GM21717 (cell line): ENCODE results near the gene ARL2.
"Not testable (repeated sequence)": the region's sequence is repeated elsewhere in the genome, so short reads cannot be mapped to it uniquely, and the experiment has no call there.

Experiments used
- ATAC-seq: cut with Tn5 transposase; IDR thresholded peaks from one replicate; pipeline ENCODE4 v1.9.1; 2021; ENCODE audit warnings: mild to moderate bottlenecking, moderate library complexity; ENCODE audit not compliant: unreplicated experiment

Gene ARL2

DNA sequence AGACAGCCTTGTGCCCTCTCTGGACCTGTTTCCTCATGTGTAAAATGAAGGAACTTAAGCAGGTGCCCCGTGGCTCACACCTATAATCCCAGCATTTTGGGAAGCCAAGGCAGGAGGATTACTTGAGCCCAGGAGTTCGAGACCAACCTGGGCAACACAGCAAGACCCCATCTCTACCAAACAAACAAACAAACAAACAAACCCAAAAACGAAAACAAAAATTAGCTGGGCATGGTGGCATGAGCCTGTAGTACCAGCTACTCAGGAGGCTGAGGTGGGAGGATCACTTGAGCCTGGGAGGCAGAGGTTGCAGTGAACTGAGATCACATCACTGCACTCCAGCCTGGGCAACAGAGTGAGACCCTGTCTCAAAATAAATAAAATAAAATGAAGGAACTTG is 10.0 kb upstream of the ARL2 start:
- not testable (repeated sequence) for ATAC-seq

DNA sequence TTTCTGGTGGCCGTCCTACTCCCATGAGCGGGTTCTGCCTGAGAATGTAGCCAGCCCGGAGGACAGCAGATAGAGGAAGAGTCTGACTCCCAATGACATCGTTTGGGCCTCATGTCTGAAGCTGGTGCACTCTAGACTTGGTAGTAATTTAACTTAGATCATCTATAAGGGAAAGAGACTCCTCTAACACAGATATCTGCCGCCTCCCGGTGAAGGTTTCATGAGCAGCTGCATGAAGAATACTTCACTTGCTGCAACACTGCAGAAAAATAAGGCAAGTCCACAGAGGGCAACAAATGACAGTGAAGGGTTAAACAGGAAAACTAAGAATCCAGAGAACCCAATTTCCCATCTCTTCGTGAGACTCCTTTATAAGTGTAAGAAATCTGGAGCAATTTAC is 5.9 kb upstream of the ARL2 start:
- no peak for ATAC-seq

DNA sequence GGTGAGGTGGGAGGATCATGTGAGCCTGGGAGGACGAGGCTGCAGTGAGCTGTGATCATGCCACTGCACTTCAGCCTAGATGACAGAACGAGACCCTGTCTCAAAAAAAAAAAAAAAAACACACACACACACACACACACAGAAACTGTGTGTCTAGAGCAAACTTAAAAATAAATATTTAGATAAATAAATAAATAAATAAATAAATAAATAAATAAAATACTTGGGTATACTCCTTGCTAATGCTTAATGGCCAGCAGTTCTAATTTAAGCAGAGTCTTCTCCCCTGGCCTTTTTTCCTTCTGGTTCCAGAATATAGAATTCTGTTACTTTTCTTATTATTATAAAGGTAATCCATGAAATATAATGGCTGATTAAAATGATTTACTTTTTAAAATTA is 5.1 kb upstream of the ARL2 start:
- ATAC-seq: no peak

DNA sequence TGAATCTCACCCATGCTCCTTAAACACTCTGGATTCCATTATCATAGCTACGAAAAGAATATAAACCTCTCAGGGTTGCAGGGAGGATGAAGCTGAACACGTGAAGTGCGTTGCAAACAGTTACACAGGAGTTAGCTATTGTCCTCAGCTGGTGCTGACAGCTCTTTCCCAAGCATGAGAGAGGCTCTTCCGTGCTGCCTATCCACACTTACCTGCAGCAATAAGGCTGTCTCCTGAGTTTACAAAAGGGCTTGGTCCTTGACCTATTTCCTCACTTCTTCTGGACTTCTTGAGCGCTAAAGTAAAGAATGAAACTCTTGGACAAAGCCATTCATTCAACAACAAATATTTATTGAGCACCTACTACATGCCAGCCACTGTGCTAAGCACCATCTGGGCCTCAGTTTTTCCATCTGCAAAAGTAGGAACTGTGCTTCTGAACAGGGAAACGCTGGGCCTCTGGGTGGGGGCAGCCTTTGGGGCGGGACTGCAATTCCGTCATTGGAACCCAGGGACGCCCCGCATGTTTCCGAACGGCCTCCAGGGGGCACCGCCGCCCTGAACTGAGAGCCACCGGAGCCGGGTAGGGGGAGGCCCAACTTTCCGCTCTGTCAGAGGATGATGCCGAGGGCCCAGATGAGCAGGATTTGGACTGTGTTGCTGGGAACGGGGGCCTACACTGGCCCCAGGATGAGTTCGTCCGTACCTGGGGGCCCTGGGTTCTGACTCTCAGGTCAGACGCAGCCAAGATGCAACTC is 651 bp upstream of the ARL2 start:
- ATAC-seq: peak; percentile 76

DNA sequence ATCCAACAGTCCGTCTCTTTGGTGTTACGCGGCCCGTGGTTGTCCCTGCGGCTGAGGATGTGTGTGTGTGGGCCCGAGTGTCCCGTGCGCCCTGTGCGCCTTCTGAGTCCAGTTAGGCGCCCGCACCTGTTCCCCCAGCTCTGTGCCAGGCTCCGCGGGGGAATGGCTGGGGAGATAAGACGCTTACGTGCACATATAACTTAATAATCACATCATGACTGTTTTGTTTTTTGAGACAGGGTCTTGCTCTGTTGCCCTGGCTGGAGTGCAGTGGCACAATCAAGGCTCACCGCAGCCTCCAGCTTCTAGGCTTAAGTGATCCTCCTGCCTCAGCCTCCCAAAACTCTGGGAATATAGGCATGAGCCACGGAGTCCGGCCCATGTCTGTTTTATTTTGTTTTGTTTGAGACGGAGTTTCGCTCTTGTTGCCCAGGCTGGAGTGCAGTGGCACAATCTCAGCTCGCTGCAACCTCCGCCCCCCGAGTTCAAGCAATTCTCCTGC is 817 bp downstream of the ARL2 start:
- no peak for ATAC-seq

DNA sequence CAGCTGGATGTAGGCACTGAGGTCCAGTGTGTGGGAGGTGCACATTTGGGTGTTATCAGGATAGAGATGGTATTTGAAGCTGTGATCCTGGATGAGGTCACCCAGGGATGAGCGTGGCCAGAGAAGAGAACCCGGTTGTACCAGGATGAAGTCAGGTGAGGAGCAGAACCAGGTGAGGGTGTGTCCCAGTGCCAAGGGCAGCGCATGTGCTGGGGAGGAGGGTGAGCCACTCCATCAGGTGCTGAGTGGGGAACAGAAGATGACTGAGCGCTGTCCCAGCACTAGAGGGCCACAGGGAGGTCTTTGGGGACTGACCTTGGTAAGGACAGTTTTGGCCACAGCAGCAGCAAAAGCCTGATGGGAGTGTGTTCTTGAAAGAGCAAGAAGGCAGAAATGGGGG is 2.7 kb downstream of the ARL2 start:
- no peak for ATAC-seq

DNA sequence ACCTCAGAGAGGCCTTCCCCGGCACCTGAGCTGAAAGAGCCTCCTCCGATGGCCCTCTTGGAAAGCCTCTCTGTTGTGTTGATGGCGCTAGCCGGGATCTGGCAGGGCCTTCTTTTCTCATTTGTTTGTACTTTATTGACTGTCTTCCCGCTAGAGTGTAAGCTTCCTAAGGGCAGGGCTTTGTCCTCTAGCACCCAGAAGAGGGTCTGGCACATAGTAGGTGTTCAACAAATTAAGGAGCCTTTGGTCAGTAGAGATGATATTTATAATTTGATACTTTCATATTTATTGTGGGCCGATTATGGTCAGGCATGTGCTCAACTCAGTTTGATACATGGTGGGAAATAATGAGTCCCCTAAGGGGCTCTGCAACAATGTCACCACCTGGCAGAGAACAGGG is 4.0 kb downstream of the ARL2 start:
- ATAC-seq: no peak

DNA sequence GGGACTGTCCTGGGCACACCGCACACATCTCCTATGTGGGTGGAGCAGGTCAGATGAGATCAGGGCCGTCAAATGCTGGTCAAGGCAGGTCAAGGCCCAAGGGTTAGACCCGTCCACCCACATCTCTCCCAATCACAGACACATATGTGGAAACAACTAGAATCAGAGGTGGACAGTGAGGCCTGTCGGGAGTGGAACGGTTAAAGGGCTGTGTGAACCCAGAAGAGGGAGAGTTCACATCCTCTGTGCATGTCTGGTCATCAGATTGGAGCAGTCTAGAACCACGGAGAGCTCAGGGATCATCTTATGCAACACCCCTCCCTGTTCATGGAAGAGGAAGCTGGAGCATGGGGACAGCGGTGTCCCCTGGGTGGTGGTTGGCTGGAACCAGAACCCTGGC is 5.9 kb downstream of the ARL2 start:
- ATAC-seq: no peak

DNA sequence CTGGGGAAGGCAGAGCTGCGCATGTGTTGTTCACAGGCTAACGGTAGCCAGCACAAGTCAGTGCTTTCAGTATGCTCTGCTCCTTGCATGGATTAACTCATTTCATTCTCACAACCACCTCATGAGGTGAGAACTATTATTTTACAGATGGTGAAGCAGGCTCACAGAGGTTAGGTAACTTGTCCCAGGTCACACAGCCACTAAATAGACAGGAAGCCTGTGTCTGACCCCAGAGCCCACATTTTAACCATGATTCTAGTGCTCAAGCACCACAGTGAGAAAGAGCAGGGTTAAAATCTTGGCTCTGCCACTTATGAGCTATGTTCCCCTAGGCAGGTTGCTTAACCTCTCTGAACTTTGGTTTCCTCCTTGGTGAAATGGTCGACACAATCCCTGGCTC is 7.0 kb downstream of the ARL2 start:
- no peak for ATAC-seq

DNA sequence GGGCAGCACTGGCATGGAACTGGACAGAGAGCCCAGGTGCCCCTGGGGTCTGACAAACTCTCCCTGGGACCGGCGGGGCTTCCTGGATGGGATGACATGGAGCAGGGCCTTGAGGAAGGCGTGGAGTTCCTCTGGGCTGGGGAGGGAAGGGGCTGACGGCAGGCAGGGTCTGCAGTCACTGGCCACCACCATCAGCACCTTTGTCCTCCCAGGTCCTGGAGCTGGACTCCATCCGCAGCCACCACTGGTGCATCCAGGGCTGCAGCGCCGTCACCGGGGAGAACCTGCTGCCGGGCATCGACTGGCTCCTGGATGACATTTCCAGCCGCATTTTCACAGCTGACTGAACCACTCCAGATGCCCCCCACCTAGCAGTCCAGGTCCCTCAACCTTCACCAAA is 7.5 kb downstream of the ARL2 start:
- ATAC-seq: no peak

DNA sequence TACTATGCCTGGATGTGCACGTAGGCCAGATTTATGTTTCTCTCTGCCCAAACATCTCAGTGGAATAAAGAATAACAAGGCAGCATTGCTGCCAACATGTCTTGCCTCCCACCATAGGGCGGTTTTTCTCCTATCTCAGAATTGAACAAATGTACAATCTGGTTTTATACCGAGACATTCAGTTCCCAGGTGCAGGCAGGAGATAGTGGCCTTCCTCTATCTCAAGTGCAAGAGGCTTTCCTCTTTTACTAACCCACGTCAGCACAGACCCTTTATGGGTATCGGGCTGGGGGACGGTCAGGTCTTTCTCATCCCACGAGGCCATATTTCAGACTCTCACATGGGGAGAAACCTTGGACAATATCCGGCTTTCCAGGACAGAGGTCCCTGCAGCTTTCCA is 9.5 kb downstream of the ARL2 start:
- not testable (repeated sequence) for ATAC-seq

DNA sequence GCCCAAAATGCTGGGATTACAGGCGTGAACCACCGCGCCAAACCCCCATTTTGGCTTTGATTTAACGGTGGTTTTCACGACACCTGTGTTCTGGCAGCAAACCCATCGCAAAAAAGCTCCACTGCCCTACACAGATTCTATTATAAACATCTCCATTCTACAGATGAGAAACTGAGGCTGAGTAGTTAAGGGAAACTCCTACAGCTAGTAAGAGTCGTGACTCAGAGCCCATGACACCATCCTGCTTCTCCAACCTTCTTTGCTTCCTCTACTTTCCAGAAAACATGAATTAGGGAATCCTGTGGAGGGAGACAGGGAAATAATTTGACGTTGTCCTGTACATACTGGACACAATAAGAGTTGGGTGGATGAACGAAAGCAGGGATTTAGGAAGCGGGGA is 12.8 kb downstream of the ARL2 start:
- no peak for ATAC-seq

DNA sequence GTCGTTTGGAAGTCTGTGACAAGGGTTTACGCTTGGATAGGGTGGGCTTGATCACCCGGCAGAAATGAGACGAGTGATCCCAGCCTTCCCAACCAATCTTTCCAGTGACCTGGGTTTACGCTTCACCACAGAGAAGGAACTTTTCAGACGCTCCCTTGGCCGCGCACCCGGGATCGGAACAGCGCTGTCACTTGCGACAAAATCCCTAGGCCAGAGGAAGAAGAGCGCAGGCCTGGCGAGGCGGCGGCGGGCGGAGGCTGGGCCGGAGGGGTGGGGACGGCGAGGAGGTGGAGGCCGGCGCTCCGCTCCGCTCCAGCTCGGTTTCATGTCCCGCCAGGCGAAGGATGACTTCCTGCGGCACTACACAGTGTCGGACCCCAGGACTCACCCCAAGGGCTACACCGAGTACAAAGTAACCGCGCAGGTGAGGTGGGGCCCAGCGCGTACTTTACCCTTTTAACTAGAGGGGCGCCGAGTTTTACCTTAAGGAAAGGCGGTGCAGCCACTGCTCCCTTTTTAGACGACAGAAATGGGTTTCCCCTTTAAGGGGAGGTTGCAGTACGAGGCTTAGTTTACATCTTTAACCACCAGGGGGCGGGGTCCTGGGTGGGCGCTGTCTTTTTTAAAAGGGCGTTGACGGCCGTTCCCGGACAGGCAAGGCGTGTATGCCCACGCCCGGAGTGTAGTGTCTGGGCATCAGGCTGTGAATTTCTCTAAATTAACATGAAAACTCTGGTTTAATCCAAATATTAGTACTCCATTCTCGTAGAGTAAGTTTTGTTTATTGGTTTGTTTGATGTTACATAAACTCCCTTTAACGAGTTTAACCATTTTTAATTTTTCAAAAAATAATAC is 13.5 kb downstream of the ARL2 start, which contains the start of gene SNX15:
Gene SNX15 (plus strand): TSS at position 227 of the 855 bp plus-strand sequence. CDS start 99 bp downstream, at position 326.
- ATAC-seq: peak; percentile 76

DNA sequence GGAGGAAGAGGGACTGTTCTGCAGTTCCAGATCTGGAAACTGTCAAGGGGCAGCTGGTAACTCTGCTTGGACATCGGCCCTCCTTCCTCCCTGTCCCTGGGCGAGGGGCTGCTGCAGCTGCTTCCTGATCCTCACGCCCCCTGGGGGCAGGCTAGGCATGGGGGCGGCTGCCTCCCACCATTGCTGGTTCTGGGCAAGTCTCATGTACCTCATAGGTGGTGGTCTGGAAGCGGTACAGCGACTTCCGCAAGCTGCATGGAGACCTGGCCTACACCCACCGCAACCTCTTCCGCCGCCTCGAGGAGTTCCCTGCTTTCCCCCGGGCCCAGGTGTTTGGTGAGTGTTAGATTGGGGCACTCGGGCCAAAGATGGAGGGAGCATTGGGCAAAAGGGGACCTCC is 18.3 kb downstream of the ARL2 start:
- ATAC-seq: no peak

DNA sequence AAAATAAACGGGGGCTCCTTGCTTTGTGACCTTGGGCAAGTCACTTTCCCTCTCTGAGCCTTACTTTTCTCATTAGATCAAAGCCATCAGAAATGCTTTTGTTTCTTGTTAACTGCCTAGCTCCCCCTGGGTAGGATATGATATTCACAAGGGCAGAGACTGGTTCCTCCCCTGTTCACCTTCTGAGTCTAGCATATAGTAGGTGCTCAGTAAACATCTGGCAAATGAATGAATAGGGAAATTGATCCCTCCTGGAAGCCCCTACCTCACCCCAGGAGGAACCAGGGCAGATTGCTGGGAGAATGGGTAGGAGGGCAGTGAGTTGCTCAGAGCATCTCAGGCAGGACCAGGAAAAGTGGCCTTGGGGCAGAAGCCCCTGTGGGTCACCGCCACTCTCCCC is 20.5 kb downstream of the ARL2 start:
- no peak for ATAC-seq

DNA sequence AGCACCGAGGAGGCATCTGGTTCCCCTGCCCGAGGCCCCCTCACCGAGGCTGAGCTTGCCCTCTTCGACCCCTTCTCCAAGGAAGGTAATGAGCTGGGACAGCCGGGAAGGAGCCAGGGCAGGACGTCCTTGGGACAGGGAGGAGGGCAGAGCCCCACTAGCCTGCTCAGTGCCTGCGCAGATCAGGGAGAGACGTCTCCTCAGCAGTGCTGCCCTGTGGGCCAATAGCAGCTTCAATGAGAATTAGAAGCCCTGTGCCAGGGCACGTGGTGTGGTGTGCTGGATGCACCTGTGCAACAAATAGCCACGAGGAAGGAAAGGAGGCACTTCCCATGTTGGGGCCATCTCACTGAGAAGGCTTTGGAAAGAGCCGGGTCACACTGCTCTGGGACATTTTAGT is 21.6 kb downstream of the ARL2 start:
- no peak for ATAC-seq

DNA sequence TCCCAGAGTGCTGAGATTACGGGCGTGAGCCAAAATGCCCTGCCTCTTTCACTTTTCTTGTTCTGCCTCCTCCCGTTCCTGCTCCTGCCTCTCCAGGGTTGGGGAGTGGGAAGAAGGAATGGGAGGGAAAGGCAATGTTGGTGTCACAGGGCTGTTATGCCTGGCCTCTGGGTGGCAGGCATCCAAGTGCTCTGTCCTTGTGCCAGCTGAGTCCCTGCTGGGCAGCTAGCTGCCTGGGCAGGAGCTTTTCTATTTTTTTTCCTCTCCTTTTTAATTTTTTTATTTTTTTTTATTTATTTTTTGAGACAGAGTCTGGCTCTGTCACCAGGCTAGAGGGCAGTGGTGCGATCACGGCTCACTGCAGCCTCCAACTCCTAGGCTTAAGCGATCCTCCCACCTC is 23.0 kb downstream of the ARL2 start:
- no peak for ATAC-seq

DNA sequence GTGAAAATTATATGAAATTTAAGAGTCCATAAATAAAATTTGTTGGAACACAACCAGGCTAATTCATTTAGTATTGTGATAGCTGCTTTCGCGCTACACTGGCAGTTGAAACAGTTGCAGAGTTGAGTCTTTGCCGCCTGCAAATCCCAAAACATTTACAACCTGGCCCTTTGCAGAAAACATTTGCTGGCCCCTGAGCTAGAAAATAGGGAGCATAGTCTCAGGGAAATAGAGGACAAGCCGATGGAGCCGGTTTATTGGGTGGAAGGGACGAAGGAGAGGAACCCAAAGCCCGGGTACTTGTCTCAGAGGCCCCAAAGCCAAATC is 26.5 kb downstream of the ARL2 start:
- ATAC-seq: no peak

DNA sequence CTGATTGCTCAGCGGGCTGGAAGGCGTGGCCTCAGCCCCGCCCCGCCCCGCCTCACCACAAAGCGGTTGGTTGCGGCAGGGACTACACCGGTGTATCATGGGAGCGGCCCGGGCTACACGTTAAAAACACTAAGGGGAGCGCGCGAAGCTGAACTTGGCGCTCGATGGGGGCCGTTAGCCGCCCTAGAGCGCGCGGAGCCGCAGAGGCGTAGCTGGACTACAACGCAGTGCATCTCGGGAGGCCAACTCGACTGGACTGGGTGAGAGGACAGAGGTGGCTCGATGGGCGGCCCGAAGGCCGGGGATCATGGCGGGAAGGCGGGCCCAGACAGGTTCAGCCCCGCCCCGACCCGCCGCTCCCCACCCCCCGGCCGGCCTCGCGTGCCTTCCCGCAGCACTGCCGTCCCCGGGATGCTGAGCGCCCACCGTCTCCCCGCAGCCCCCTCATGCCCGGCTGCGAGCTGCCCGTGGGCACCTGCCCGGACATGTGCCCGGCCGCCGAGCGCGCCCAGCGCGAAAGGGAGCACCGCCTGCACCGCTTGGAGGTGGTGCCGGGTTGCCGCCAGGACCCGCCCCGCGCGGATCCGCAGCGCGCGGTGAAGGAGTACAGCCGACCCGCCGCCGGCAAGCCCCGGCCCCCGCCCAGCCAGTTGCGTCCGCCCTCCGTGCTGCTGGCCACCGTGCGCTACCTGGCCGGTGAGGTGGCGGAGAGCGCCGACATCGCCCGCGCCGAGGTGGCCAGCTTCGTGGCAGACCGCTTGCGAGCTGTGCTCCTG is 27.1 kb downstream of the ARL2 start, which contains the start of gene SAC3D1:
Gene SAC3D1 (plus strand): TSS at position 364 of the 776 bp plus-strand sequence. CDS start 83 bp downstream, at position 447.
- peak; percentile 75 for ATAC-seq

DNA sequence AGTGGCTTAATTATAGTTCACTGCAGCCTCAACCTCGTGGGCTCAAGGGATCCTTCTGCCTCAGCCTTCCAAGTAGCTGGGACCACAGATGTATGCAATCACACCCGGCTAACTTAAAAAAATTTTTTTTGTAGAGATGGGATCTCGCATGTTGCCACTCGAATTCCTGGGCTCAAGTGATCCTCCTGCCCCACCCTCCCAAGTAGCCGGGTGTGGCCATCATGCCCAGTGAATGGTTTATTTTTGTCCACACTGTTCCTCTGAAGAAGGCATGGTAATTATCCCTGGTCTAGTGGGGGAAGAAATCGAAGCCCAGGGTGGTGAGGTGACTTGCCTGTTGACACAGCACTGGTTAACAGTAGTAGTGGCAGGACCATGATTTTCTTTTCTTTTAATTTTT is 28.9 kb downstream of the ARL2 start:
- ATAC-seq: no peak

DNA sequence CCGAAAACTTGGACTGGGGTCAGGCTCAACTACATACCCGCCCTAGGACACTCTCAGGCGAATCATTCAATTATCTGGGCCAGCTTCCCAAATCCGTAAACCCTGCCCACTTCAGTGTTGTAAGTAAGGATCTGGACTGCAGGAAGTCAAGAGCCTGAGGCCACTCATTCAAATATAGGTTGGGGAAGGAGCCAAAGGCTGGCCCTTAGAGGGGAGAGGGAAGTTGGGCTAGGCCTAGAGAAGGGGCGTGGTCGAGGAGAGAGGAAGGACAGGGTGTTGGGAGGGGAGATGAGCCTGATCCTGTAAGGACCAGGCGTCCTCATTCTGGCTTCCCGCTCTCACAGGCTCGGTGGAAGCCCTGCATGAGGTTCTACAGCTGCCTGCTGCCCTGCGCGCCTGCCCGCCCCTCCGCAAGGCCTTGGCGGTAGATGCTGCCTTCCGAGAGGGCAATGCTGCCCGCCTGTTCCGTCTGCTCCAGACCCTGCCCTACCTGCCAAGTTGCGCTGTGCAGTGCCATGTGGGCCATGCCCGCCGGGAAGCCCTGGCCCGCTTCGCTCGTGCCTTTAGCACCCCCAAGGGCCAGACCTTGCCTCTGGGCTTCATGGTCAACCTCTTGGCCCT is 30.0 kb downstream of the ARL2 start:
- ATAC-seq: no peak
